Activated naive CD8-positive, alpha-beta T cell treated with anti-CD3 and anti-CD28 coated beads for 36 hours (primary cell): ENCODE data around the gene MAD1L1. TPM values are rescaled to one million over a fixed set of nuclear protein-coding genes. Genes with fewer than 3 reads are reported as not detected.

ENCODE experiments used
- DNase-seq: peaks from one replicate; pipeline ENCODE4 v3.0.0; 2021
- H3K27ac Mint-ChIP-seq: one replicate; pipeline ENCODE4 v1.8.0; 2022; ENCODE audit warnings: mild to moderate bottlenecking, moderate library complexity, mixed read lengths
- H3K27me3 Mint-ChIP-seq: one replicate; pipeline ENCODE4 v1.8.0; 2022; ENCODE audit warnings: mild to moderate bottlenecking, mixed read lengths
- H3K36me3 Mint-ChIP-seq: one replicate; pipeline ENCODE4 v1.8.0; 2021; ENCODE audit warnings: mild to moderate bottlenecking, mixed read lengths
- H3K4me1 Mint-ChIP-seq: one replicate; pipeline ENCODE4 v1.8.0; 2021; ENCODE audit warnings: mixed read lengths
- H3K4me3 Mint-ChIP-seq: one replicate; pipeline ENCODE4 v1.8.0; 2022; ENCODE audit warnings: mild to moderate bottlenecking, moderate library complexity, mixed read lengths
- H3K9me3 Mint-ChIP-seq: one replicate; pipeline ENCODE4 v1.8.0; 2022; ENCODE audit warnings: mixed read lengths
- total RNA-seq, 2 experiments: library from RNA; stranded (reverse); gene quantifications; one replicate each; pipeline ENCODE4 v1.2.3, GENCODE V29; 2021

Gene MAD1L1
- total RNA-seq, 2 experiments from 2014 or later = 36.5 to 37.8 TPM

- Mint-ChIP-seq H3K4me1 (peaks cover 31% of the 10 kb centered on the region), H3K4me3 (no peak overlapping the region)
Observed at GRCh38 chr7:1945558-1945957, 287.2 kb downstream of the MAD1L1 start.

DNA sequence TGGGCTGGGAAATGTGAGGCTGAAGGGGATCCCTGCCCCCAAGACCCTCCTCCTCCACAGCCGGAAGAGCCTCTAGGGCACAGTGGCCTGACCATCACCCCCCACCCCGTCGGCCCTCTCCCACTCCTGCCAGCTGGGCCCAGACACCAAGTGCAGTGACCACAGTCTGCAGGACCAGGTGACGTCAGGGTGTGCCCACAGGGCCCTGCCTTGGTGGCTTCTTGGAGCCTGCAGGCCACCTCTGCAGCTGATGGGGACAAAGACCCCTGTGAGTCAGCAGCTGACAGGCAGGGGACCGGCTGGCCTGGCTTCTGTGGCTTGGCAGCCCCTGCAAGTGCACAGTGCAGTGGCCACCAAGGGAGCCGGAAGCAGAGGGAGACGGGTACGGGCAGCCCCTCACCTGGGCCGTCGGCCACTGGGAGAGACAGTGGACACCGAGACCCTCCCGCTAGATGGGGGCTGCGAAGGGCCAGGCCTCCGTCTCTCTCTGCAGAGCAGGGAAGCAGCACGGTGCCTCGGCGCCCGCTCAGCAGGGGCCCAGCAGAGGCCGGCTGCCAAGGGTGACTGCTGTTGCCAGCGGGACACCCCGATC, 288.0 kb downstream of the MAD1L1 start:
- Mint-ChIP-seq H3K4me1 (peaks cover 39% of the 10 kb centered on the region), H3K4me3 (no peak overlapping the region), H3K9me3 (no peaks in the 10 kb centered on the region), H3K36me3 (peaks cover 6% of the 10 kb centered on the region), H3K27ac (no peak overlapping the region), H3K27me3 (peaks cover 3% of the 10 kb centered on the region)
- DNase-seq = no peak

More at GRCh38 chr7:1945558-1945957, 287.2 kb downstream of the MAD1L1 start:
- peaks cover 7% of the 10 kb centered on the region for H3K36me3 Mint-ChIP-seq
- DNase-seq = no peak
- H3K27me3 Mint-ChIP-seq = peaks cover 3% of the 10 kb centered on the region
- H3K27ac Mint-ChIP-seq = no peak overlapping the region
- no peaks in the 10 kb centered on the region for H3K9me3 Mint-ChIP-seq

DNA sequence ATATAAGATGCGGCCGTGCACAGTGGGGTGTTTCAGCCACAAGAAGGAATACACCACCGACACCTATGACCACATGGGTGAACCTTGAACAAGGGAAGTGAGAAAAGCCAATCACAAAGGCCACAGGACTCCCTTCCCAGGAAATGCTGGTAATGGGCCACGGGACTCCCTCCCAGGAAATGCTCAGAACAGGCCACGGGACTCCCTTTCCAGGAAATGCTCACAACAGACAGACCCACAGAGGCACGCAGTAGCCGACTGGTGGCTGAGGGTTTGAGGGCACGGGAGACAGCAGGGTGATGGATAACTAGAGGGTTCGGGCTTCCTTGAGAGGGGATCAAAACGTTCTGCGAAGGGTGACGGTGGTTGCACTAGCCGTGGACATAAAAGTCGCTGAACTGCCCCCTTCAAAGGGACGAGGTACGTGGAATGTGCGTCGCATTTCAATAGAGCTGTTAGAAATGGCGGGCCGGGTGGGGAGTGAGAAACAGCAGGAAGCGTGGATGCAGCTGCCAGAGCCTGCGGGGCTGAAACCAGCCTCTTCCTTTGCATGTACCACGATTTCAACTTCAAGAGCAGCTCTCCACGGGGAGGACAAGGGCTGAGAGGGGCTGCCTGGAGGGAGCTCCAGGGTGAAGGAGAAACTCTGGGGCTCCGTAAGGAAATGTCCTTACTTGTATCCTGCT, 288.7 kb downstream of the MAD1L1 start:
- no peak for DNase-seq
- Mint-ChIP-seq H3K4me3 (no peak overlapping the region), H3K27ac (peak overlapping the region; percentile 3), H3K36me3 (peaks cover 6% of the 10 kb centered on the region), H3K27me3 (peaks cover 3% of the 10 kb centered on the region), H3K4me1 (peaks cover 44% of the 10 kb centered on the region), H3K9me3 (no peaks in the 10 kb centered on the region)

DNA sequence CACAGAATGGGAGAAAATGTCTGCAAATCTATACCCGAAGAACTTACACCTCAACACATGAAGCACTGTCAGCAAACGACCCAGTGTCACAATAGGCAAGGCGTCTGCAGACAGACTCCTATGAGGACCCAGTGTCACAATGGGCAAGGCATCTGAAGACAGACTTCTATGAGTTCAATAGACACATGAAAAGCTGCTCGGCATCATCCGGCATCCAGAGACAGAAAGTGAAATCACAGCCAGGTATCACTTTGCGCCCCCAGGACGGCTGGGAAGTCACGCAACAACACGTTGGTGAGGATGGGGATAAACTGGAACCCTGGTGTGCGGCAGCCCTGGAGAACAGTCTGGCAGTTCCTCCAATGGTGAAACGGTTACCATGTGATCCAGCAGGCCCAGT, 289.4 kb downstream of the MAD1L1 start:
- peaks cover 51% of the 10 kb centered on the region for H3K4me1 Mint-ChIP-seq
- H3K4me3 Mint-ChIP-seq = no peak overlapping the region
- no peak for DNase-seq

GRCh38 chr7:1942941-1943289, 289.8 kb downstream of the MAD1L1 start:
- peaks cover 12% of the 10 kb centered on the region for H3K36me3 Mint-ChIP-seq
- H3K27ac Mint-ChIP-seq = no peak overlapping the region
- peaks cover 7% of the 10 kb centered on the region for H3K27me3 Mint-ChIP-seq
- peaks cover 2% of the 10 kb centered on the region for H3K9me3 Mint-ChIP-seq
- H3K4me3 Mint-ChIP-seq = no peak overlapping the region
- no peak for DNase-seq
- peaks cover 55% of the 10 kb centered on the region for H3K4me1 Mint-ChIP-seq

More for the DNA sequence above, 289.4 kb downstream of the MAD1L1 start:
- Mint-ChIP-seq H3K27me3 (peaks cover 7% of the 10 kb centered on the region), H3K27ac (no peak overlapping the region), H3K36me3 (peaks cover 9% of the 10 kb centered on the region), H3K9me3 (no peaks in the 10 kb centered on the region)

- Mint-ChIP-seq H3K36me3 (peaks cover 12% of the 10 kb centered on the region), H3K4me3 (no peak overlapping the region), H3K27me3 (peaks cover 7% of the 10 kb centered on the region), H3K4me1 (peaks cover 55% of the 10 kb centered on the region), H3K9me3 (peaks cover 2% of the 10 kb centered on the region), H3K27ac (no peak overlapping the region)
- no peak for DNase-seq
Observed at GRCh38 chr7:1942243-1942940, 290.4 kb downstream of the MAD1L1 start.

- peaks cover 58% of the 10 kb centered on the region for H3K4me1 Mint-ChIP-seq
- H3K27me3 Mint-ChIP-seq = peaks cover 7% of the 10 kb centered on the region
- no peak overlapping the region for H3K4me3 Mint-ChIP-seq
- H3K27ac Mint-ChIP-seq = no peak overlapping the region
- no peak for DNase-seq
- peaks cover 12% of the 10 kb centered on the region for H3K36me3 Mint-ChIP-seq
- peaks cover 2% of the 10 kb centered on the region for H3K9me3 Mint-ChIP-seq
Observed at GRCh38 chr7:1941464-1942242, 291.1 kb downstream of the MAD1L1 start.

DNA sequence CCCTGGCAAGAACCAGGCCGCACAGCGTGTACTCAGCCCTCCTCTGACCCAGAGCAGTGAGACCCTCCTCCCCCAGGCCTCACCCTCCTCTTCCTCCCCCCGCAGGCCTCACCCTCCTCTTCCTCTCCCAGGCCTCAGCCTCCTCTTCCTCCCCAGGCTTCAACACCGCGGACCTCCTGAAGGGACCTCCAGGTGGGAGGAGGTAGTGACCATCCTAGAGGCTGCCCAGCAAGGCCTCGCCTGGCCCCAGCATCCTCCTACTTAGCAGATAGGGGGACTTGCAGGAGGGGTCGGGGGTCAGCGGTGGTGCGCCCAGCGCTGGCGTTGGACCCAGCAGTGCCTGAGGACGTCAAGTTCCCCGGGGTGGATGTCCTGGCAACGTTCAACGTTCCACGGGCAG, 291.9 kb downstream of the MAD1L1 start:
- DNase-seq = no peak
- peaks cover 14% of the 10 kb centered on the region for H3K36me3 Mint-ChIP-seq
- peak overlapping the region; percentile 77 for H3K4me3 Mint-ChIP-seq
- peak overlapping the region; percentile 93 for H3K27ac Mint-ChIP-seq
- H3K4me1 Mint-ChIP-seq = peaks cover 58% of the 10 kb centered on the region
- H3K27me3 Mint-ChIP-seq = peaks cover 7% of the 10 kb centered on the region
- peaks cover 2% of the 10 kb centered on the region for H3K9me3 Mint-ChIP-seq

DNA sequence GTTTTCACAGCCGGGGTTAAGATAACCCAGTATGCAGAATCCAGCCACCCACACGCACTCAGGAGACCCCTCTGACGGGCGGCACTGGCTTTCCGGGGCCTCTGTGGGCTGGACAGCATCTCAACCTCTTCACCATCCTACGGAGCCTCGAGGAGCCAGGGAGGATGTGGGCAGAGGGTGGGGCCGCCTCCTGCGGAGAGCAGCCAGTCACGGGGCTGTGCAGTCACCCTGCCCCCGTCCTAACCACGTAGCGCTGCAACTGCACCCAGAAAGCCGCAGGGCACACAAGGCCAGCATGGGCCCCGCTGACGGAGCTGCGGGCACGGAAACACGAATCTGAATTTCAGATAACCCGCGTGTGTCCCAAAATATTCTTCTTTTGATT, 292.4 kb downstream of the MAD1L1 start:
- peak overlapping the region; percentile 93 for H3K27ac Mint-ChIP-seq
- DNase-seq = peak; percentile 90
- peaks cover 7% of the 10 kb centered on the region for H3K27me3 Mint-ChIP-seq
- H3K36me3 Mint-ChIP-seq = peaks cover 14% of the 10 kb centered on the region
- peaks cover 58% of the 10 kb centered on the region for H3K4me1 Mint-ChIP-seq
- H3K4me3 Mint-ChIP-seq = peak overlapping the region; percentile 77
- H3K9me3 Mint-ChIP-seq = peaks cover 2% of the 10 kb centered on the region

GRCh38 chr7:1939434-1940401, 293.0 kb downstream of the MAD1L1 start:
- Mint-ChIP-seq H3K4me1 (peaks cover 58% of the 10 kb centered on the region), H3K27me3 (peaks cover 7% of the 10 kb centered on the region), H3K27ac (peak overlapping the region; percentile 93), H3K4me3 (peak overlapping the region; percentile 77), H3K9me3 (peaks cover 2% of the 10 kb centered on the region), H3K36me3 (peaks cover 14% of the 10 kb centered on the region)
- DNase-seq = peak; percentile 32

- H3K36me3 Mint-ChIP-seq = peaks cover 17% of the 10 kb centered on the region
- H3K4me3 Mint-ChIP-seq = peak overlapping the region; percentile 77
- peak overlapping the region; percentile 68 for H3K27ac Mint-ChIP-seq
- peaks cover 58% of the 10 kb centered on the region for H3K4me1 Mint-ChIP-seq
- no peak for DNase-seq
- H3K27me3 Mint-ChIP-seq = peaks cover 7% of the 10 kb centered on the region
- peaks cover 2% of the 10 kb centered on the region for H3K9me3 Mint-ChIP-seq
Observed at GRCh38 chr7:1938788-1939433, 293.8 kb downstream of the MAD1L1 start.

DNA sequence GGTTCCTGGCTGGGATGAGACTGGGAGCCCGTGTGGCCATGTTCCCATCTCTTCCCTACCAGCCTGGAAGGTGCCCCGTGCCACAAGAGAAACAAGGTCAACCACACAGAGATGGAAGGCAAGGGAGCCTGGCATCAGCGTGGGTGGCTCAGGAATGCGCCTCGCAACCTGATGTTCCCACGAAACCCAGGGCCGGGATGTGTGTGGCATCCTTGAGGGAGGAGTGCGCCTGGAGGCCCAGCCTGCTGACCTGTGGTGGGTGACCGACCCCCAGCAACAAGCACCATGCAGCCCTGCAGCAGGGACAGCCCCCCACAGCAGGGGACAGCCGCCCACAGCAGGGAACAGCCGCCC, 295.5 kb downstream of the MAD1L1 start:
- no peak for DNase-seq
- no peak overlapping the region for H3K27ac Mint-ChIP-seq
- peaks cover 14% of the 10 kb centered on the region for H3K36me3 Mint-ChIP-seq
- H3K4me3 Mint-ChIP-seq = peak overlapping the region; percentile 25
- peaks cover 43% of the 10 kb centered on the region for H3K4me1 Mint-ChIP-seq
- peaks cover 2% of the 10 kb centered on the region for H3K9me3 Mint-ChIP-seq
- H3K27me3 Mint-ChIP-seq = peaks cover 3% of the 10 kb centered on the region

DNA sequence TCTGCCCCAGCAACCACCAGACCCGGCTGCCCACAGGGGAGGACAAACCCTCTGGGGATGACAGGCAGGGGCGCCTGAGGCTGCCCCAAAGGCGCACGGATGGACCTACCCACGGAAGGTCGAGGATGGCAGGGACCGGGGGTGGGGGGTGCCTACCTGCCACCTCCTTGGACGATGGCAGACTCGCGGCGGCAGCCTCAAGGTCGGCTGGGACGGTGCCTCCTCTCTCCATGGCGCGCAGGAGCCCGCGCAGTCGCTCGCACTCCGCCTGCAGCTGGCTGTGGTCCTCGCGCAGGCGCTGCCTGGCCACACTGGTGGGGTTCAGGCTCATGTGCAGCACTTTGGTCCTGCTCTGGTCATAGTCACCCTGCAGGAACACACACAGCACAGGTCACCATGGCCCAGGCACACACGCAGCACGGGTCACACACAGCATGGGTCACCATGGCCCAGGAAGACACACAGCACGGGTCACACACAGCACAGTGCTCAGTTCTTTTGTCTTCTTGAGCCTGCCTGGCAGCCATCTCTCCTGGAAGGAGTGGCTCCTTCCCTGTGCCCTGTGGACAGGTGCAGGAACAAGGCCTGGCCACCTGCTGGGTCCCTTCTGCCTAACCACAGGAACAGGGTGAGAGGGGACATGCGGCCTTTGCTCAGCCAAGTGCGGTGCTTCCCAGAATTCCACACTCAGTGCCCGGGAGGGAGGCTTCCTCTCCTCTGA, 296.1 kb downstream of the MAD1L1 start:
- peak overlapping the region; percentile 25 for H3K4me3 Mint-ChIP-seq
- peaks cover 40% of the 10 kb centered on the region for H3K4me1 Mint-ChIP-seq

More for the DNA sequence above, 296.1 kb downstream of the MAD1L1 start:
- Mint-ChIP-seq H3K27me3 (peaks cover 3% of the 10 kb centered on the region), H3K27ac (no peak overlapping the region), H3K9me3 (peaks cover 2% of the 10 kb centered on the region), H3K36me3 (peaks cover 14% of the 10 kb centered on the region)
- no peak for DNase-seq
